MM.1S (cell line): ENCODE measurements around the gene CACNB4.
"Not testable (repeated sequence)": the region's sequence is repeated elsewhere in the genome, so short reads cannot be mapped to it uniquely, and the experiment has no call there.

ENCODE experiments used
- DNase-seq: peaks from one replicate; pipeline ENCODE4 v3.0.0-alpha.2; 2015
- H2AFZ ChIP-seq: fragments of 300-600 bp; sonication (generic); 2 replicates; pipeline ENCODE4 v1.6.0; 2016; ENCODE audit warnings: antibody characterized with exemption, low read length
- H3F3A ChIP-seq: fragments of 300-600 bp; sonication (generic); 2 replicates; pipeline ENCODE4 v1.6.1; 2016; ENCODE audit warnings: mild to moderate bottlenecking, antibody characterized with exemption, low read length, moderate library complexity, mixed read lengths; ENCODE audit not compliant: insufficient read depth
- H3K27ac ChIP-seq: fragments of 300-600 bp; sonication (generic); 2 replicates; pipeline ENCODE4 v1.5.1; 2016; ENCODE audit warnings: mild to moderate bottlenecking, low read length
- H3K27me3 ChIP-seq: fragments of 300-600 bp; sonication (generic); replicated peaks from 2 replicates; pipeline ENCODE4 v1.6.0; 2016; ENCODE audit warnings: low read length; ENCODE audit not compliant: insufficient read depth
- H3K36me3 ChIP-seq: fragments of 300-600 bp; sonication (generic); replicated peaks from 2 replicates; pipeline ENCODE4 v1.6.1; 2016; ENCODE audit warnings: mild to moderate bottlenecking, low read length, mixed read lengths; ENCODE audit not compliant: insufficient read depth
- H3K4me1 ChIP-seq: fragments of 300-600 bp; sonication (generic); 2 replicates; pipeline ENCODE4 v1.6.1; 2016; ENCODE audit warnings: low read length, mixed read lengths
- H3K4me2 ChIP-seq: fragments of 300-600 bp; sonication (generic); 2 replicates; pipeline ENCODE4 v1.6.0; 2016; ENCODE audit warnings: low read depth, low read length
- H3K4me3 ChIP-seq: fragments of 300-600 bp; sonication (generic); 2 replicates; pipeline ENCODE4 v1.5.1; 2016; ENCODE audit warnings: low read length, mixed read lengths
- H3K79me2 ChIP-seq: fragments of 300-600 bp; sonication (generic); 2 replicates; pipeline ENCODE4 v1.6.1; 2016; ENCODE audit warnings: mixed run types, low read length, mixed read lengths
- H3K9ac ChIP-seq: fragments of 300-600 bp; sonication (generic); 2 replicates; pipeline ENCODE4 v1.6.1; 2016; ENCODE audit warnings: low read length, mixed read lengths
- H3K9me2 ChIP-seq: fragments of 300-600 bp; sonication (generic); replicated peaks from 2 replicates; pipeline ENCODE4 v1.6.1; 2016; ENCODE audit warnings: mild to moderate bottlenecking, low read length, mixed read lengths; ENCODE audit not compliant: insufficient read depth
- H3K9me3 ChIP-seq: fragments of 300-600 bp; sonication (generic); replicated peaks from 2 replicates; pipeline ENCODE4 v1.6.1; 2016; ENCODE audit warnings: mild to moderate bottlenecking, low read length, mixed read lengths; ENCODE audit not compliant: insufficient read depth
- H4K20me1 ChIP-seq: fragments of 300-600 bp; sonication (generic); 2 replicates; pipeline ENCODE4 v1.6.1; 2016; ENCODE audit warnings: mild to moderate bottlenecking, low read length, moderate library complexity, mixed read lengths; ENCODE audit not compliant: insufficient read depth
- EZH2 ChIP-seq: fragments of 300-600 bp; sonication (generic); optimal IDR thresholded peaks from 2 replicates; pipeline ENCODE3; 2017; ENCODE audit warnings: low read depth, mild to moderate bottlenecking, antibody characterized with exemption, low read length, mixed read lengths
- EZH2phosphoT487 ChIP-seq: fragments of 300-600 bp; sonication (generic); IDR thresholded peaks from 2 replicates; pipeline ENCODE4 v1.6.1; 2018; ENCODE audit warnings: antibody characterized with exemption, low read length
- TF ChIP-seq, protein P1 (sequence below): fragments of 300-600 bp; sonication (generic); IDR thresholded peaks from 2 replicates; pipeline ENCODE4 v1.5.1; 2016; ENCODE audit warnings: antibody characterized with exemption, low read length, mixed read lengths

CACNB4 gene

DNA sequence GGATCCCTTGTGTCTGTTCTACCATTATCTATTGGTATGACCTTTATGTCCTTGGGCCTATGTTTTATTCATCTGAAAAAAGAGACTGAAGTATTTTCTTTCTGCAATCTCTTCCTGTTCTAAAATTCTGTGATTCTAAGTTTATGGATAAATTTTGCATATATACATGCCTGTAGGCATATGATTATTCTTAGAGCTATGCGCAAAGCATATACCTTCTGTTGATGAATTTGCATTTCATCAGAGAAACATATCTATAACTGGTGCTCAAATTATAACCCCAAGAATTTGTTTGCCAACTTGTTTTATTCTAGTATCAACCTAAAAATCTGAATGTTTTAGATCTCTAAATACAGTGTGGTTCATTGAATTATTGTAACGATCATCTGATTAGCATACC, 6.7 kb downstream of the CACNB4 start:
- no peaks in the 10 kb centered on the region for H3K9me3 ChIP-seq
- H3K4me2 ChIP-seq: no peak overlapping the region
- H4K20me1 ChIP-seq: no peaks in the 10 kb centered on the region
- H3K9ac ChIP-seq: no peak overlapping the region
- DNase-seq: no peak
- TF ChIP-seq, protein P1, sequence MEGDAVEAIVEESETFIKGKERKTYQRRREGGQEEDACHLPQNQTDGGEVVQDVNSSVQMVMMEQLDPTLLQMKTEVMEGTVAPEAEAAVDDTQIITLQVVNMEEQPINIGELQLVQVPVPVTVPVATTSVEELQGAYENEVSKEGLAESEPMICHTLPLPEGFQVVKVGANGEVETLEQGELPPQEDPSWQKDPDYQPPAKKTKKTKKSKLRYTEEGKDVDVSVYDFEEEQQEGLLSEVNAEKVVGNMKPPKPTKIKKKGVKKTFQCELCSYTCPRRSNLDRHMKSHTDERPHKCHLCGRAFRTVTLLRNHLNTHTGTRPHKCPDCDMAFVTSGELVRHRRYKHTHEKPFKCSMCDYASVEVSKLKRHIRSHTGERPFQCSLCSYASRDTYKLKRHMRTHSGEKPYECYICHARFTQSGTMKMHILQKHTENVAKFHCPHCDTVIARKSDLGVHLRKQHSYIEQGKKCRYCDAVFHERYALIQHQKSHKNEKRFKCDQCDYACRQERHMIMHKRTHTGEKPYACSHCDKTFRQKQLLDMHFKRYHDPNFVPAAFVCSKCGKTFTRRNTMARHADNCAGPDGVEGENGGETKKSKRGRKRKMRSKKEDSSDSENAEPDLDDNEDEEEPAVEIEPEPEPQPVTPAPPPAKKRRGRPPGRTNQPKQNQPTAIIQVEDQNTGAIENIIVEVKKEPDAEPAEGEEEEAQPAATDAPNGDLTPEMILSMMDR: no peak
- TF ChIP-seq EZH2 (no peak), EZH2phosphoT487 (no peak)
- H3K4me1 ChIP-seq: no peaks in the 10 kb centered on the region
- H3K36me3 ChIP-seq: no peaks in the 10 kb centered on the region
- H2AFZ ChIP-seq: no peak overlapping the region
- H3F3A ChIP-seq: no peaks in the 10 kb centered on the region
- H3K79me2 ChIP-seq: no peaks in the 10 kb centered on the region
- H3K9me2 ChIP-seq: no peaks in the 10 kb centered on the region
- no peak overlapping the region for H3K4me3 ChIP-seq
- H3K27me3 ChIP-seq: no peaks in the 10 kb centered on the region
- no peak overlapping the region for H3K27ac ChIP-seq

DNA sequence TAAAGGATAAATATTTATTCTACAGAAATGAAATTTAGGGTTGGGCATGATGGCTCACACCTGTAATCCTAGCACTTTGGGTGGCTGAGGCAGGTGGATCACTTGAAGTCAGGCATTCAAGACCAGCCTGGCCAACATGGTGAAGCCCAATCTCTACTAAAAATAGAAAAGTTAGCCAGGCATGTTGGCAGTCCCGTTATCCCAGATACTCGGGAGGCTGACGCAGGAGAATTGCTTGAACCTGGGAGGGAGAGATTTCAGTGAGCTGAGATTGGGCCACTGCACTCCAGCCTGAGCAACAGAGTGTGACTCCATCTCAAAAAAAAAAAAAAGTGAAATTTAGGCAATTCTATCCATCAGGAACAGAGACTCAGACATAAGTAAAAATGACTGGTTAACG, 8.1 kb downstream of the CACNB4 start:
- DNase-seq, H3K4me3 ChIP-seq, H3F3A ChIP-seq, H3K9me3 ChIP-seq, H2AFZ ChIP-seq, H3K9ac ChIP-seq, H3K4me1 ChIP-seq, H3K9me2 ChIP-seq, H3K27me3 ChIP-seq, H4K20me1 ChIP-seq, H3K4me2 ChIP-seq, H3K36me3 ChIP-seq, H3K79me2 ChIP-seq, H3K27ac ChIP-seq: not testable (repeated sequence)

DNA sequence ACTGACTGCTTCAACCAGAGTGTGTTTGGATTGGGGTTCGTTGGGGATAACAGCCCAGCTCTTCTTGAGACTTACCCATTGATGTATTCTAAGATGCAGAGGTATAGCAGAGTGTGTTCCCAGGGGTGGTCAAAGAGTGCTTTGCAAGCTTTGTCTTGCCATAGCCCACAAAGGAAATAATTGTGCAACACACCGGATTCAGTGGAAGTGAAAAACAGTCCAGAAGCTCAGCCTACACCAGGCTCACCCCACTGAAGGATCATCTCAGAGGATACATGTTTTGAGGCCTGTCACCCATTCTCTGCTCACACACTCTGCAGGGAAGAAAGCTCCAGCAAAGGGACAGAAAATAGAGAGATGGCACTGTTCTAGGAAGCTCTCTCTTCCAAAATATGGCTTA, 9.6 kb downstream of the CACNB4 start:
- Histone ChIP-seq H3K4me3 (no peak overlapping the region), H3K4me2 (no peak overlapping the region), H4K20me1 (no peaks in the 10 kb centered on the region), H3K9me3 (no peaks in the 10 kb centered on the region), H3K9me2 (no peaks in the 10 kb centered on the region), H2AFZ (no peak overlapping the region), H3K27me3 (no peaks in the 10 kb centered on the region), H3K9ac (no peak overlapping the region), H3K4me1 (no peaks in the 10 kb centered on the region), H3K36me3 (no peaks in the 10 kb centered on the region), H3K27ac (no peak overlapping the region), H3F3A (no peaks in the 10 kb centered on the region), H3K79me2 (no peaks in the 10 kb centered on the region)
- no peak for DNase-seq
- TF ChIP-seq EZH2phosphoT487: no peak
- no peak for TF ChIP-seq EZH2
- TF ChIP-seq, protein P1: no peak

DNA sequence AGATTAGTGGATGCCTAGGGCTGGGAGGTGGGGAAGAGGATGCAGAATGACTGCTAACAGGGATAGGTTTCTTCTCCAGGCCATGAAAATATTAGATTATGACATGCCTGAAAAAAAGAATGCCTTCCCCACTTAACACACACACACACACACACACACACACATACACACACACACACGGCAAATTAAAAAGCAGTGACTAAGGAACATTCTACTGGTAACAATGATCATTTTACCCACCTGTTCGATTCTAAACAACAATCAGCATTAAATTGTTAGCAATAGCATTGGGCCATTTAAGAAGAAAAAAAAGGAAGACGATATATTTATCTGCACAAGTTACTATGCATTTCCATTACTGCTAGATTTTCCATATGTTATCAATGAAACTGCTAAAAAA, 10.8 kb downstream of the CACNB4 start:
- no peaks in the 10 kb centered on the region for H3F3A ChIP-seq
- no peaks in the 10 kb centered on the region for H3K36me3 ChIP-seq
- H3K4me3 ChIP-seq: no peak overlapping the region
- no peaks in the 10 kb centered on the region for H3K79me2 ChIP-seq
- H3K9me2 ChIP-seq: no peaks in the 10 kb centered on the region
- no peaks in the 10 kb centered on the region for H3K9me3 ChIP-seq
- H3K27me3 ChIP-seq: no peaks in the 10 kb centered on the region
- TF ChIP-seq, protein P1: no peak
- TF ChIP-seq EZH2phosphoT487 (no peak), EZH2 (no peak)
- no peaks in the 10 kb centered on the region for H4K20me1 ChIP-seq
- no peak overlapping the region for H3K4me2 ChIP-seq
- H2AFZ ChIP-seq: no peak overlapping the region
- no peaks in the 10 kb centered on the region for H3K4me1 ChIP-seq
- no peak overlapping the region for H3K9ac ChIP-seq
- no peak for DNase-seq
- H3K27ac ChIP-seq: no peak overlapping the region
